Measurements from ENCODE around the gene ZFP82. TPM values are rescaled to one million over a fixed set of nuclear protein-coding genes. Genes with fewer than 3 reads are reported as not detected.

The ZFP82 gene
- polyA plus RNA-seq, 1 of the 3 experiments (the other 2 are of a cell fraction), result 2.1 TPM

GRCh38 chr19:36408101-36408500, 10.3 kb downstream of the ZFP82 start:
- H3K27me3 ChIP-seq (ENCODE audit: insufficient read depth), result no peaks in the 10 kb centered on the region
- ChIA-PET CTCF (no interaction called here), POLR2A (no interaction called here)
- H3K4me2 ChIP-seq, result no peak overlapping the region
- H2AFZ ChIP-seq (ENCODE audit: low read depth), result no peak overlapping the region
- H3F3A ChIP-seq (replicated peaks; ENCODE audit: insufficient read depth), result peaks cover 3% of the 10 kb centered on the region
- H3K27ac ChIP-seq (ENCODE audit: low read depth in 2 of 2, low read length in 1 of 2), result no peak overlapping the region
- 84% methylated on average over 3 of the region's 3 CpGs for WGBS (ENCODE audit: low lambda C conversion rate)
- TF ChIP-seq YY1 (IDR thresholded peaks at IDR 0.05; ENCODE audit: low read depth), result no peak
- no peak for TF ChIP-seq MXI1 (IDR thresholded peaks at IDR 0.05; ENCODE audit: low read depth, low read length)
- no peak for TF ChIP-seq CTCF (IDR thresholded peaks at IDR 0.05)
- H3K9ac ChIP-seq, result no peak overlapping the region
- peaks cover 8% of the 10 kb centered on the region; the same call in 1 of the 2 replicates for H3K9me3 ChIP-seq
- peaks cover 33% of the 10 kb centered on the region for H3K79me2 ChIP-seq (ENCODE audit: insufficient read depth)
- H3K4me1 ChIP-seq (ENCODE audit: control insufficient read depth in 1 of 2, insufficient read depth in 2 of 2, low read depth in 1 of 2, low read length in 1 of 2), result no peaks in the 10 kb centered on the region
- no peaks in the 10 kb centered on the region for H3K9me2 ChIP-seq
- no peaks in the 10 kb centered on the region for H4K20me1 ChIP-seq (ENCODE audit: insufficient read depth)
- no peak overlapping the region for H3K4me3 ChIP-seq (ENCODE audit: low read depth in 2 of 2, low read length in 1 of 2)
- DNase-seq, result no peak
- peaks cover 56 to 63% of the 10 kb centered on the region in 2 experiments for H3K36me3 ChIP-seq (replicated peaks in 1 of 2; ENCODE audit: control insufficient read depth in 1 of 2, insufficient read depth in 2 of 2, low read length in 1 of 2)

- Histone ChIP-seq H3K36me3 (replicated peaks in 1 of 2; ENCODE audit: control insufficient read depth in 1 of 2, insufficient read depth in 2 of 2, low read length in 1 of 2) (peaks cover 70 to 74% of the 10 kb centered on the region in 2 experiments), H3K79me2 (ENCODE audit: insufficient read depth) (no peaks in the 10 kb centered on the region; the same call in 1 of the 2 replicates), H3F3A (replicated peaks; ENCODE audit: insufficient read depth) (peaks cover 3% of the 10 kb centered on the region), H4K20me1 (ENCODE audit: insufficient read depth) (no peaks in the 10 kb centered on the region), H3K9ac (no peak overlapping the region), H3K27me3 (ENCODE audit: insufficient read depth) (no peaks in the 10 kb centered on the region), H3K4me3 (ENCODE audit: low read depth in 2 of 2, low read length in 1 of 2) (no peak overlapping the region), H2AFZ (ENCODE audit: low read depth) (no peak overlapping the region), H3K27ac (ENCODE audit: low read depth in 2 of 2, low read length in 1 of 2) (no peak overlapping the region), H3K9me3 (peaks cover 8% of the 10 kb centered on the region; the same call in 1 of the 2 replicates), H3K4me2 (no peak overlapping the region), H3K9me2 (no peaks in the 10 kb centered on the region), H3K4me1 (ENCODE audit: control insufficient read depth in 1 of 2, insufficient read depth in 2 of 2, low read depth in 1 of 2, low read length in 1 of 2) (no peaks in the 10 kb centered on the region)
- 93% methylated on average over 3 of the region's 3 CpGs for WGBS (ENCODE audit: low lambda C conversion rate)
- TF ChIP-seq SMC3 (IDR thresholded peaks at IDR 0.05; ENCODE audit: low read depth, low read length), result no peak
- TF ChIP-seq TEAD4 (IDR thresholded peaks at IDR 0.05; ENCODE audit: borderline replicate concordance, insufficient read depth), result no peak
- TF ChIP-seq EZH2phosphoT487 (IDR thresholded peaks at IDR 0.05; ENCODE audit: borderline replicate concordance, low read depth), result no peak
- DNase-seq, result no peak
- ChIA-PET CTCF (interaction anchor here (1.1 kb wide), 1 partner anchor 28 kb away, joined by 3 read pairs; no protein-coding TSS in a partner anchor), POLR2A (no interaction called here)
Observed at GRCh38 chr19:36404498-36404897, 13.9 kb downstream of the ZFP82 start.

GRCh38 chr19:36401475-36401874, 17.0 kb downstream of the ZFP82 start:
- Histone ChIP-seq H3F3A (replicated peaks; ENCODE audit: insufficient read depth) (no peaks in the 10 kb centered on the region), H3K4me1 (ENCODE audit: control insufficient read depth in 1 of 2, insufficient read depth in 2 of 2, low read depth in 1 of 2, low read length in 1 of 2) (no peaks in the 10 kb centered on the region), H2AFZ (ENCODE audit: low read depth) (no peak overlapping the region), H3K9me3 (peaks cover 11% of the 10 kb centered on the region; the same call in 1 of the 2 replicates), H3K4me2 (no peak overlapping the region), H3K27me3 (ENCODE audit: insufficient read depth) (no peaks in the 10 kb centered on the region), H3K79me2 (ENCODE audit: insufficient read depth) (no peaks in the 10 kb centered on the region), H3K27ac (ENCODE audit: low read depth in 2 of 2, low read length in 1 of 2) (no peak overlapping the region), H3K9ac (no peak overlapping the region), H3K4me3 (ENCODE audit: low read depth in 2 of 2, low read length in 1 of 2) (no peak overlapping the region), H3K36me3 (replicated peaks in 1 of 2; ENCODE audit: control insufficient read depth in 1 of 2, insufficient read depth in 2 of 2, low read length in 1 of 2) (peaks cover 58 to 63% of the 10 kb centered on the region in 2 experiments), H3K9me2 (no peaks in the 10 kb centered on the region), H4K20me1 (ENCODE audit: insufficient read depth) (no peaks in the 10 kb centered on the region)
- CTCF ChIA-PET, result no interaction called here
- no peak for TF ChIP-seq FOXJ3 (CRISPR knock-in tag; IDR thresholded peaks at IDR 0.05)
- DNase-seq, result no peak
- WGBS (ENCODE audit: low lambda C conversion rate), result 82% methylated on average over 7 of the region's 7 CpGs
- POLR2A ChIA-PET, result no interaction called here
